Activated T-helper 1 cell treated with Interleukin-2 at 50 U/mL for 16 hours (primary cell): ENCODE results near the gene NOX5.
"Not testable (repeated sequence)": the region's sequence is repeated elsewhere in the genome, so short reads cannot be mapped to it uniquely, and the experiment has no call there.

Source experiments
- DNase-seq: peaks from one replicate; pipeline ENCODE4 v3.0.0-alpha.2; 2020; ENCODE audit warnings: low read depth

The NOX5 gene

GRCh38 chr15:69014454-69014853, at the start of gene NOX5:
Gene NOX5, plus strand, starts transcription at chr15:69014695. Its CDS starts 41 bp downstream, at chr15:69014736.
- no peak for DNase-seq

- DNase-seq = no peak
Observed at GRCh38 chr15:68966996-68967395, 47.5 kb upstream of the NOX5 start.

GRCh38 chr15:68967948-68968347, 46.5 kb upstream of the NOX5 start:
- no peak for DNase-seq

GRCh38 chr15:68969298-68969697, 45.2 kb upstream of the NOX5 start:
- DNase-seq = no peak

- no peak for DNase-seq
Observed at GRCh38 chr15:68972201-68973065, 42.1 kb upstream of the NOX5 start.

GRCh38 chr15:68975651-68976160, 38.8 kb upstream of the NOX5 start:
- DNase-seq = not testable (repeated sequence)

GRCh38 chr15:68977426-68977825, 37.1 kb upstream of the NOX5 start:
- DNase-seq = not testable (repeated sequence)

- no peak for DNase-seq
Observed at GRCh38 chr15:68979006-68979405, 35.5 kb upstream of the NOX5 start.

- no peak for DNase-seq
Observed at GRCh38 chr15:68979816-68980215, 34.7 kb upstream of the NOX5 start.

GRCh38 chr15:68980786-68981185, 33.7 kb upstream of the NOX5 start:
- DNase-seq = no peak

- DNase-seq = no peak
Observed at GRCh38 chr15:68981941-68982340, 32.6 kb upstream of the NOX5 start.

- DNase-seq = no peak
Observed at GRCh38 chr15:68982976-68983563, 31.4 kb upstream of the NOX5 start.

GRCh38 chr15:68983961-68984481, 30.5 kb upstream of the NOX5 start:
- DNase-seq = no peak

- no peak for DNase-seq
Observed at GRCh38 chr15:68984586-68984985, 29.9 kb upstream of the NOX5 start.

- no peak for DNase-seq
Observed at GRCh38 chr15:68985361-68985891, 29.1 kb upstream of the NOX5 start.

GRCh38 chr15:68986322-68986721, 28.2 kb upstream of the NOX5 start:
- DNase-seq = no peak

GRCh38 chr15:68987120-68987519, 27.4 kb upstream of the NOX5 start:
- DNase-seq = no peak

- DNase-seq = no peak
Observed at GRCh38 chr15:68987676-68988075, 26.8 kb upstream of the NOX5 start.

GRCh38 chr15:68989541-68990230, 24.8 kb upstream of the NOX5 start:
- DNase-seq = no peak

GRCh38 chr15:68990231-68990991, 24.1 kb upstream of the NOX5 start:
- DNase-seq = no peak

GRCh38 chr15:68990992-68991500, 23.4 kb upstream of the NOX5 start:
- no peak for DNase-seq
